ENCODE data around the gene CELF2.

Gene CELF2

DNA sequence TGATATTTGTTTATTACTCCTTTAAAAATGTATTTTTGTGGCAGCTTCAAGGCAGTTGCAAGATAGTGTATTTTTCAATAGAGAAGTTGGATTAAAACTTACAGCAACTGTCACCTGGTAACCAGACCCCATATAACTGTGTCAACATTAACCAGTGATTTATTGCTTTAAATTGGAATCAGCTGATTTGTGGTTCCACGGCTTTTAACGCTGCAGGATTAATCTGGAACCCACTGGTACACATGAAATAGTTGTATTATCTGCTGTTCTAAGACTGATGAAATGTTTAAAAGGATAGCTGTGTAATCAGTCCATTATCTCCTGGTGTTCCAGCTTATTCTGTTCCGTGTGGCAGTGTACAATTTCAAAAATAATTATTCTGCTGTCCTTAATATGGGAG is 180.2 kb downstream of the CELF2 start:
- Histone ChIP-seq H3K4me3 (ENCODE audit: low read depth, low read length) (no peak overlapping the region), H3K27me3 (ENCODE audit: insufficient read depth, low read length) (no peaks in the 10 kb centered on the region), H3K27ac (ENCODE audit: low read depth, low read length) (no peak overlapping the region), H3K79me2 (ENCODE audit: control insufficient read depth, insufficient read depth, low read length, unreplicated experiment) (no peaks in the 10 kb centered on the region), H3K4me1 (ENCODE audit: control insufficient read depth, insufficient read depth, low read length, unreplicated experiment) (no peaks in the 10 kb centered on the region), H3K36me3 (ENCODE audit: insufficient read depth, low read length) (no peaks in the 10 kb centered on the region), H2AFZ (ENCODE audit: low read length, unreplicated experiment) (no peak overlapping the region)

DNA sequence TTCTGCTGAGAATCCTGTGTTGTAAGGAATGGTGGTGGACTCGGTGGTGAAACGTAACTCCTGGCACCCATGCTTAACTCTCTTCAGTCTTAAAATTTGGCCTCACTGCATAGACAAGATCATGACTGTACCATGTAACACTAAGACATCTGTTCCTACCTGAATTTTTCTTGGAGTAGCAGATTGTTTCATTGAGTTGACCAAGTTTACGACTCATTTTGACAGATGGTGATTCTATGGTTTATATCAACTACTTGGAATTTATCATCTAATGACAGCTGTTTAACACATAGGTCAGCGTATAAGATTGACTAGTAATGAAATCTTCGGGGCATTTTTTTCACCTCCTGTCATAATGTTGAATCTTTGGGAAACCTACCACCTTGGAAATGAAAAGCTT is 184.2 kb downstream of the CELF2 start:
- Histone ChIP-seq H3K36me3 (ENCODE audit: insufficient read depth, low read length) (no peaks in the 10 kb centered on the region), H3K79me2 (ENCODE audit: control insufficient read depth, insufficient read depth, low read length, unreplicated experiment) (no peaks in the 10 kb centered on the region)

DNA sequence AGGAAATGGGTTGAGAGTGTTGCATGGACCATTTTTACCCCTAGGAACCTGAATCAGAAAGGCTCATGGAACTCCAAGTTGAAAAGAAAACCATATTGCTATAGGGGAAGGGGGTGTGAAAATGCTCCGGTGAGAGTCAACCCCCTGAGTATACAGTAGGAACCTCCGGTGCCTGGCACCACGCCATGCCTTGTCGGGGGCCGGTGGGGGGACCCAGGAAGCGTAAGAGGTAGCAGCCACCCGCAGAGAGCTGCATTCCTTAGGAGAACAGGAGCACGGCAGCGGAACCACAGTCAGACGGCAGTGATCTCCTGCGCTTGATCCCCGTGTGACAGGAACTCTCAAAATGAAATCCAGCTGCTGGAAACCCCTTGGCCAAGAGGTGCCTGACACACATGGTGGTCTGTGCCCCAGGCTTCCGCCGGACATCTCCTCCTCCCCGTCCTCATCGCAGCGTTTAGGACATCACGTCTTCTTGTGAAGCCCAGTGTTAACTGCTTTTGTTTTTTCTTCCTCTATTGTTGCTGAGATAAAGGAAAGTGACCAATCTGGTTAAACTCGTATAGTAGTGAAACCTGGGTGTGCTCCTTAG is 186.8 kb downstream of the CELF2 start:
- H3K4me3 ChIP-seq (ENCODE audit: low read depth, low read length): no peak overlapping the region
- H3K79me2 ChIP-seq (ENCODE audit: control insufficient read depth, insufficient read depth, low read length, unreplicated experiment): no peaks in the 10 kb centered on the region
- no peaks in the 10 kb centered on the region for H3K27me3 ChIP-seq (ENCODE audit: insufficient read depth, low read length)
- no peaks in the 10 kb centered on the region for H3K4me1 ChIP-seq (ENCODE audit: control insufficient read depth, insufficient read depth, low read length, unreplicated experiment)
- no peak overlapping the region for H3K27ac ChIP-seq (ENCODE audit: low read depth, low read length)
- no peak overlapping the region for H2AFZ ChIP-seq (ENCODE audit: low read length, unreplicated experiment)
- no peaks in the 10 kb centered on the region for H3K36me3 ChIP-seq (ENCODE audit: insufficient read depth, low read length)

More for the DNA sequence above, 184.2 kb downstream of the CELF2 start:
- Histone ChIP-seq H3K4me1 (ENCODE audit: control insufficient read depth, insufficient read depth, low read length, unreplicated experiment) (no peaks in the 10 kb centered on the region), H3K4me3 (ENCODE audit: low read depth, low read length) (no peak overlapping the region), H3K27ac (ENCODE audit: low read depth, low read length) (no peak overlapping the region), H3K27me3 (ENCODE audit: insufficient read depth, low read length) (no peaks in the 10 kb centered on the region), H2AFZ (ENCODE audit: low read length, unreplicated experiment) (no peak overlapping the region)

DNA sequence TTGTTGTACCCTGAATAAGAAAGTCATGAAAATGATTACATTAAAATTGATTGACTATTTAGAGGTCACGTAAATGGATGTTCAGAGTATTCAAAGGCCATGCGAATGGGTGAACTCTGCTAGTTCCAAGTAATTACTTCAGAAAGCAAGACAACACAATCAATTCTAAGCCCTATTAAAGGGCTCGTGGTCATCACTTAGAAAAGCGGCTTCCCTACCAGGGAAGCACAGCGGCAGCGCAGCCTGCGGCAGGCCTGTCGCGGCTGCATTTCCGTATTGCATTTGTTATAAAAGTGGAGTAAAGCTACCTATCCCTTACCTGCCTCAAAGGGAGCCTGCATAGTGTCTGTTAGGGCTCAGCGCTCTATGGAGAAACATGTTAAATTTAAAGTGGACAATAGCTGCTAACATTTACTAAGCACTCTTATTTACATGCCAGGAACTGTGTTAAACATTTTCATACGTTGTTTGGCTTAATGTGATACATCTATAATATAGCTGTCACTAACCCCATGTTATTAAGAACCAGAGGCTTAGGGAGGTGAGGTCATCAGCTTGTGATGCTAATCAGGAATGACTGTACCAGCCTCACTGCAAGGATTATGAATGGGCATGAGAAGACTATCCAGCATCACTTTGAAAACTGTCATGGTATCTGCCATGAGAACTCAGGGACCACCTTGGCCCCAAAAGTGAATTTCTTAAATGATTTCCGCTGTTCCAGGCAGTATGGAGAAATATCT is 187.5 kb downstream of the CELF2 start:
- Histone ChIP-seq H3K27me3 (ENCODE audit: insufficient read depth, low read length) (no peaks in the 10 kb centered on the region), H3K79me2 (ENCODE audit: control insufficient read depth, insufficient read depth, low read length, unreplicated experiment) (no peaks in the 10 kb centered on the region), H3K27ac (ENCODE audit: low read depth, low read length) (no peak overlapping the region), H3K4me1 (ENCODE audit: control insufficient read depth, insufficient read depth, low read length, unreplicated experiment) (no peaks in the 10 kb centered on the region), H3K4me3 (ENCODE audit: low read depth, low read length) (no peak overlapping the region), H3K36me3 (ENCODE audit: insufficient read depth, low read length) (no peaks in the 10 kb centered on the region), H2AFZ (ENCODE audit: low read length, unreplicated experiment) (no peak overlapping the region)

DNA sequence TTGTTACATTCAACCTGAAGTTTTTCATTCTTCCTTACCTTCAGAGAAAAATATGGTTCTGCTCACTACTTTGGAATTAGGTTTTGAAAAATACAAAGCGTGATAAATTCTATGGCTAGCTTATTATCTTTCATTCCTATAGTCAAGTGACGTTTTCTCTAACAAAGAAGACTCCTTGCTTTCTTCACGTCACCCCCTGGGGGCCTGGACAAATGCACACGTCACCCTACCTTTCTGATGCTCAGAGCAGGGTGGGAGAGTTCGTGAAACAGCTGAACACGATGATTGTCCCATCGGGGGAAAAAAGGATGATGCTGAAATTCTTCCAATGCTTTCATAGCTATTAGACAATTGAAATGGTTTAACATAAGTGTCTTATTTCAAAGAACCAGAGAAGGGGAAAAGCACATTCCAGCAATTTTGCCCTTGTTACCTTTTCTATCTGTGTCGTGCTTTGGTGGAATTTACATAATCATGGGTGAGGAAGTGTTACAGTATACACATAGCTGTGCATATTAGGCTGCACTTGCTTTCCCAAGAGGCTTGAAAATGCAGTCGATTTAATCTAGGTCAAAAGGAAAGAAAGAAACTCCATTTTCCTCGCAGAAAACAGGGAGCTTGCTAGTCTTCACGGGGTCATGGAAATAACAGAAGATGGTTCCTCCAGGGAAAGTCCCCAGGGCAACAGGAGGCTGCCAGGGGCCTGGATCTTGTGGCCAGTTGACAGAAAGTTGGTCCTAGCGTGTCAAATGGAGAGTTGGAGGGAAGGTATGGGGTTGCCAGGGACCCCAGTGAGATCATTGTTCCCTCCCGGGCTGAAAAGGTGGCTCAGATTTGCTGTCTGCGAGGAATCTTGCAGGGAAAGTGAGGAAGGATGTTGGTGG is 189.2 kb downstream of the CELF2 start:
- Histone ChIP-seq H3K79me2 (ENCODE audit: control insufficient read depth, insufficient read depth, low read length, unreplicated experiment) (no peaks in the 10 kb centered on the region), H2AFZ (ENCODE audit: low read length, unreplicated experiment) (no peak overlapping the region), H3K27me3 (ENCODE audit: insufficient read depth, low read length) (no peaks in the 10 kb centered on the region), H3K4me3 (ENCODE audit: low read depth, low read length) (no peak overlapping the region), H3K27ac (ENCODE audit: low read depth, low read length) (no peak overlapping the region), H3K36me3 (ENCODE audit: insufficient read depth, low read length) (no peaks in the 10 kb centered on the region), H3K4me1 (ENCODE audit: control insufficient read depth, insufficient read depth, low read length, unreplicated experiment) (no peaks in the 10 kb centered on the region)

DNA sequence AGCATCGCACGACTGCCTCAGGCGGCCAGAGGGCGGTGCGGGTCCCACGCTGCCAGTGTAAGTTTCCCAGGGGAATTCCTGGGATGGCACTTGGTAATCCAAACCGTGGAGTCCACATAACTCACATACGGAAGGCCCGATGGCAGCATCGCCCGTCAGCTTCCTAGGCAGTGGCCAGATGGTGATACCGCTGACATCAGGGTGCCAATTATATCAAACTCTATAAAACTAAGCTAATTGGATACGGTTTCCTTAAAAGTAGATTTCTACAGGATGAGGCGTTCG is 189.8 kb downstream of the CELF2 start:
- Histone ChIP-seq H3K79me2 (ENCODE audit: control insufficient read depth, insufficient read depth, low read length, unreplicated experiment) (no peaks in the 10 kb centered on the region), H3K4me1 (ENCODE audit: control insufficient read depth, insufficient read depth, low read length, unreplicated experiment) (no peaks in the 10 kb centered on the region), H3K4me3 (ENCODE audit: low read depth, low read length) (no peak overlapping the region), H3K27ac (ENCODE audit: low read depth, low read length) (no peak overlapping the region), H3K27me3 (ENCODE audit: insufficient read depth, low read length) (no peaks in the 10 kb centered on the region), H3K36me3 (ENCODE audit: insufficient read depth, low read length) (no peaks in the 10 kb centered on the region), H2AFZ (ENCODE audit: low read length, unreplicated experiment) (no peak overlapping the region)

DNA sequence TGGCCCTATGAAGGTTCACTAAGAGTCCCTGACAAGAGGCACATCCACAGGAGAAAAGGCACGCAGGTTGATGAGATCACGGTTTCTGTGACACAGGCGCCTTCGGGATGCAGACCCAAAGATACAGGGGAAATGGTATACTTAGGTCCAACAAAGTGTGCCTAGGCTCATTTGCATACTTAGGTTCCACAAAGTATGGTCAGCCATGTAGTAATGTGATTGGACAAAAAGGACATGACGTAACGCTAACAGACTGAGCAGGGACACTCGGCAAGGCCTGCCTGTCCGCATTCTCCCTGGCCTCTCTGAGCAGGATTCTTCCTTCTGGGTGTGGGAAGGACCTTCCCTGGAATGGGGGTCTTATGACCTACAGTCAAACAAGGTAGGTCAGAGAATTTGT is 190.6 kb downstream of the CELF2 start:
- no peaks in the 10 kb centered on the region for H3K4me1 ChIP-seq (ENCODE audit: control insufficient read depth, insufficient read depth, low read length, unreplicated experiment)
- H3K27me3 ChIP-seq (ENCODE audit: insufficient read depth, low read length): no peaks in the 10 kb centered on the region
- no peak overlapping the region for H2AFZ ChIP-seq (ENCODE audit: low read length, unreplicated experiment)
- H3K79me2 ChIP-seq (ENCODE audit: control insufficient read depth, insufficient read depth, low read length, unreplicated experiment): no peaks in the 10 kb centered on the region
- no peaks in the 10 kb centered on the region for H3K36me3 ChIP-seq (ENCODE audit: insufficient read depth, low read length)
- H3K4me3 ChIP-seq (ENCODE audit: low read depth, low read length): no peak overlapping the region
- H3K27ac ChIP-seq (ENCODE audit: low read depth, low read length): no peak overlapping the region

DNA sequence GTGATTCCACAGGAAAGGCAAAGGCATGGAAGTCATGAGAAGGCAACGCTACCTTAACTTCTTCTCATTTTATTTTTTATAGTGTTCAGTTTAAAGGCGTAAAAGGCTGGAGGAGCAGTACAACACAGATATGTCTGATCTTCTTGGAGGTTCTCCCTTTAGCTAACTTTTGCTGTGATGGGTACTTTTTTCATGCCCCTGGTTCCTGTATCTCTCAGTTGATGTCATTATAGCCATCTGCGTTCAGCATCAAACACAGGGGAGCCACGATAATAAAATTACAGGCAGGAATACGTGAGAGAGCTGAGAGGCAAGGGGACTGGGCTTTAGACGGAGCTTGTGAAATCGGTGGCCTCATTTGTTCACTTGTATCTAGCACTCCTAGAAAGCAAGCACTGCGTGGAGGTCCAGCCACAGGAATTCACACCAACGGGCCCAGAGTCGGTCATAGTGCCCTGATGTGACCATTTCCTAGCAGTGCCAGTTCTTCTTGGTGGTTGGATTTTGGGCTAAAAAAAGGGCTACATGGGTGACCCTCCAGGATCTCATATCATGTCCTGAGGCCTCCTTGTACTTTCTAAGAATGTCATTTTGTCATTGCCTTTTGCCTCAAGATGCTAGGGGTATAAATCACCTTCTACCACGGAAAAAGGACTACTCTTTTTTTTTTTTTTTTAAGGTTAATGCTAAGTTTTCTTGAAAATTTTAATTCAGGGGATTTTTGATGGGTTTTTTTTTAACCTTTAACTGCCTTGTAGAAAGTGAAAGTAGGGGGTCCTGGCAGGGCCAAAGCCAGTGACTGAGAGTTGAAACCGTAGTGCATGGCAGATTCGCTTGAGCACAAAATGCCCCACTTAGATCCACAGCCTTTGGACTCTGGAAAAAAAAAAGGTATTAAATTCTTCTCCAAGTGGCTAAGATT is 191.5 kb downstream of the CELF2 start:
- Histone ChIP-seq H2AFZ (ENCODE audit: low read length, unreplicated experiment) (no peak overlapping the region), H3K27ac (ENCODE audit: low read depth, low read length) (no peak overlapping the region), H3K36me3 (ENCODE audit: insufficient read depth, low read length) (no peaks in the 10 kb centered on the region), H3K79me2 (ENCODE audit: control insufficient read depth, insufficient read depth, low read length, unreplicated experiment) (no peaks in the 10 kb centered on the region), H3K4me3 (ENCODE audit: low read depth, low read length) (no peak overlapping the region), H3K27me3 (ENCODE audit: insufficient read depth, low read length) (no peaks in the 10 kb centered on the region), H3K4me1 (ENCODE audit: control insufficient read depth, insufficient read depth, low read length, unreplicated experiment) (no peaks in the 10 kb centered on the region)

DNA sequence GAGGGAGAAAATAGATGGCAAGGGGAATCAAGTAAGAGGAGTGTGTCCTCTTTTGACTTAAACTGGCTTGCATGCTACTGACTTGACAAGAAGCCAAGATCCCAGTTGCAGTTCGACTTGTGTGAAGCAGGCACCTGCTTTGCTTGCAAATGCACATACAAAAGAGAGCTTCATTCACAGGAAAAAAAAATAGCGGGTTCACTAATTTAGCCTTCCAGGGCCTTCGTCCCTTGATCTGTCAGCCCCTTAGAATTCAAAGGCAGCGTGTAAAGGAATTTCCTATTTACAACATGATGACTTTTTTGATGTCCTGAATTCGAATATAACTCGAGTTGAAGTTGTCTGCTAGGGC is 192.1 kb downstream of the CELF2 start:
- Histone ChIP-seq H3K79me2 (ENCODE audit: control insufficient read depth, insufficient read depth, low read length, unreplicated experiment) (no peaks in the 10 kb centered on the region), H3K27me3 (ENCODE audit: insufficient read depth, low read length) (no peaks in the 10 kb centered on the region), H3K4me3 (ENCODE audit: low read depth, low read length) (no peak overlapping the region), H2AFZ (ENCODE audit: low read length, unreplicated experiment) (no peak overlapping the region), H3K4me1 (ENCODE audit: control insufficient read depth, insufficient read depth, low read length, unreplicated experiment) (no peaks in the 10 kb centered on the region), H3K36me3 (ENCODE audit: insufficient read depth, low read length) (no peaks in the 10 kb centered on the region), H3K27ac (ENCODE audit: low read depth, low read length) (no peak overlapping the region)

DNA sequence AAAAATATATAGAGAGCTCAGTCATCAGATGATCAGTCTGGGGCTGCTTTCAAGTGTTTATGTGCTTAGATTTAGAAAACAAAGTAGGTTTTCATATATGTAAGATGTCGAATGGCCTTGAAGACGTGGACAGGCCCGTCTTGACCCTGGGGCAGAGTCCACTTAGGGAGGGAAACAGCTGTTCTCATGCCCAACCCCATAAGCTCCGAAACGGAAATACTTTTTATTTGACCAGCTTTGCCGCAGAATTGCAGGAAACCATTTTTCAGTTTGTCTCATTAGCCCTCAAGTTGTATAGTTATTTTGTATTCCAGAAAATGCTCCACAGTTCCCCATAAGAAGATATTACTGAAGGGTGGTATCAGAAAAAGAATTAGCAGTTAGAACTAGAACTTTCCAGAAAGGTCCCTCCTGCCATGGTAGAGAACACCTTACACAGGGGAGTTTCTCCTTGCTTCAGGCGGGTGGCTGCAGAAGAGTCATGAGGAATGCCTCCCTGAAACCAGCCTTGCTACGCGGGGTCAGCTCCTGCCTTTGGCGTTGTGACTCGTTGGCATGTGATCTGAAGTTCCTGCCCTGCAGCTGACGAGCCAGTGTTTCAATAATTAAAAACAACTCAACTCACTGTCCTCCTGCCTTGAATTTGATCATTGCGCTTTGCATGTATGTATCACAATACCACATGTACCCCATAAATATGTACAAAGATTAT is 192.7 kb downstream of the CELF2 start:
- Histone ChIP-seq H3K79me2 (ENCODE audit: control insufficient read depth, insufficient read depth, low read length, unreplicated experiment) (no peaks in the 10 kb centered on the region), H3K27ac (ENCODE audit: low read depth, low read length) (no peak overlapping the region), H3K27me3 (ENCODE audit: insufficient read depth, low read length) (no peaks in the 10 kb centered on the region), H3K36me3 (ENCODE audit: insufficient read depth, low read length) (no peaks in the 10 kb centered on the region), H2AFZ (ENCODE audit: low read length, unreplicated experiment) (no peak overlapping the region), H3K4me1 (ENCODE audit: control insufficient read depth, insufficient read depth, low read length, unreplicated experiment) (no peaks in the 10 kb centered on the region), H3K4me3 (ENCODE audit: low read depth, low read length) (no peak overlapping the region)

All from ACC112 (cell line).